Measurements from ENCODE around the gene SNRPA.

GRCh38 chr19:40707615-40708014 is 43.4 kb upstream of the SNRPA start:
- no peak for TF ChIP-seq RCOR1 (IDR thresholded peaks at IDR 0.05; ENCODE audit: low read length)
- no peak for TF ChIP-seq POLR2AphosphoS5 (IDR thresholded peaks at IDR 0.05; ENCODE audit: low read depth, low read length)
- TF ChIP-seq, protein P1, sequence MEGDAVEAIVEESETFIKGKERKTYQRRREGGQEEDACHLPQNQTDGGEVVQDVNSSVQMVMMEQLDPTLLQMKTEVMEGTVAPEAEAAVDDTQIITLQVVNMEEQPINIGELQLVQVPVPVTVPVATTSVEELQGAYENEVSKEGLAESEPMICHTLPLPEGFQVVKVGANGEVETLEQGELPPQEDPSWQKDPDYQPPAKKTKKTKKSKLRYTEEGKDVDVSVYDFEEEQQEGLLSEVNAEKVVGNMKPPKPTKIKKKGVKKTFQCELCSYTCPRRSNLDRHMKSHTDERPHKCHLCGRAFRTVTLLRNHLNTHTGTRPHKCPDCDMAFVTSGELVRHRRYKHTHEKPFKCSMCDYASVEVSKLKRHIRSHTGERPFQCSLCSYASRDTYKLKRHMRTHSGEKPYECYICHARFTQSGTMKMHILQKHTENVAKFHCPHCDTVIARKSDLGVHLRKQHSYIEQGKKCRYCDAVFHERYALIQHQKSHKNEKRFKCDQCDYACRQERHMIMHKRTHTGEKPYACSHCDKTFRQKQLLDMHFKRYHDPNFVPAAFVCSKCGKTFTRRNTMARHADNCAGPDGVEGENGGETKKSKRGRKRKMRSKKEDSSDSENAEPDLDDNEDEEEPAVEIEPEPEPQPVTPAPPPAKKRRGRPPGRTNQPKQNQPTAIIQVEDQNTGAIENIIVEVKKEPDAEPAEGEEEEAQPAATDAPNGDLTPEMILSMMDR (IDR thresholded peaks at IDR 0.05): no peak
- TF ChIP-seq YY1 (IDR thresholded peaks at IDR 0.05; ENCODE audit: low read depth): no peak
- TF ChIP-seq RAD21 (IDR thresholded peaks at IDR 0.05; ENCODE audit: low read length): no peak
- no peak for TF ChIP-seq ELF1 (IDR thresholded peaks at IDR 0.05)
